HepG2 (cell line): ENCODE results near the gene TMEM130. TPM values are rescaled to one million over a fixed set of nuclear protein-coding genes. Genes with fewer than 3 reads are reported as not detected.

Experiments used
- ATAC-seq: fragments of 200-7000 bp; cut with Tn5 transposase; 3 replicates; pipeline ENCODE4 v1.9.1; 2020; ENCODE audit warnings: mild to moderate bottlenecking, moderate library complexity
- BruUV-seq: library from RNA; stranded (reverse); fragments of 400-500 nt; replicated peaks from 2 replicates; lab custom pipeline; 2021; lab: Mats Ljungman, UMichigan
- CTCF ChIA-PET: fragments of 300-600 bp; formaldehyde crosslinking; extraction: SDS; loops from one replicate; lab custom pipeline; 2021; ENCODE audit warnings: low total read pairs, inconsistent platforms, low intra/inter-chr PET ratio; lab: Yijun Ruan, JAX
- POLR2A ChIA-PET: fragments of 350-600 bp; sonication (Branson Sonifier 250); formaldehyde crosslinking; loops from one replicate; lab custom pipeline; 2020; ENCODE audit warnings: antibody characterized with exemption, inconsistent platforms; lab: Yijun Ruan, JAX
- DNase-seq: peaks from one replicate; pipeline ENCODE4 v3.0.0-alpha.2; 2015; ENCODE audit warnings: low spot score
- FAIRE-seq: peaks from 3 replicates; lab custom pipeline; 2011; peaks lifted over from hg19 to GRCh38; lab: Jason Lieb, UNC
- H2AFZ ChIP-seq: one replicate; pipeline ENCODE4 v1.6.1; 2011; ENCODE audit warnings: low read length, inconsistent platforms
- H3K27ac ChIP-seq: fragments of 300-600 bp; 3 replicates; pipeline ENCODE4 v1.8.0; 2011; ENCODE audit warnings: mixed run types, mild to moderate bottlenecking, mixed read lengths, low read length, inconsistent platforms; ENCODE audit not compliant: insufficient read depth; ENCODE audit errors: extremely low read length
- H3K27me3 ChIP-seq, 2 experiments: fragments of 200-600 bp in 1 of 2; 2 replicates in 1 of 2; 3 replicates in 1 of 2; pipeline versions ENCODE4 v1.6.0 to v1.8.0; 2011; ENCODE audit warnings: low read length in 2 of 2, mild to moderate bottlenecking in 2 of 2, moderate library complexity in 2 of 2, inconsistent platforms in 1 of 2; ENCODE audit not compliant: insufficient read depth in 2 of 2, control insufficient read depth in 1 of 2
- H3K36me3 ChIP-seq, 2 experiments: fragments of 200-600 bp in 1 of 2; replicated peaks in 1 of 2; 2 replicates in 1 of 2; 3 replicates in 1 of 2; pipeline versions ENCODE4 v1.5.1 to v1.8.0; 2011; ENCODE audit warnings: low read length in 2 of 2, inconsistent platforms in 1 of 2; ENCODE audit not compliant: insufficient read depth in 2 of 2, control insufficient read depth in 1 of 2
- H3K4me1 ChIP-seq: 2 replicates; pipeline ENCODE4 v1.5.1; 2012; ENCODE audit warnings: low read length, inconsistent platforms; ENCODE audit not compliant: insufficient read depth
- H3K4me2 ChIP-seq: 2 replicates; pipeline ENCODE4 v1.6.0; 2011; ENCODE audit warnings: low read depth, low read length, inconsistent platforms
- H3K4me3 ChIP-seq, 3 experiments: fragments of 200-600 bp in 1 of 3; sonication (generic), shearing (Covaris generic) in 1 of 3; replicated peaks in 1 of 3; 2 replicates each; pipeline ENCODE4 v1.5.1; 2011 to 2016; ENCODE audit warnings: low read length in 3 of 3, inconsistent platforms in 2 of 3, low read depth in 2 of 3, mild to moderate bottlenecking in 2 of 3, control low read depth in 1 of 3, mixed read lengths in 1 of 3; ENCODE audit not compliant: insufficient read depth in 1 of 3
- H3K79me2 ChIP-seq: one replicate; pipeline ENCODE4 v1.6.1; 2011; ENCODE audit warnings: low read length, inconsistent platforms; ENCODE audit not compliant: insufficient read depth
- H3K9ac ChIP-seq: 2 replicates; pipeline ENCODE4 v1.6.0; 2011; ENCODE audit warnings: mild to moderate bottlenecking, low read depth, low read length, inconsistent platforms; ENCODE audit not compliant: insufficient read depth
- H3K9me3 ChIP-seq: 2 replicates; pipeline ENCODE4 v1.5.1; 2012; ENCODE audit warnings: mild to moderate bottlenecking, low read length
- H4K20me1 ChIP-seq: 2 replicates; pipeline ENCODE4 v1.6.0; 2011; ENCODE audit warnings: inconsistent platforms, mild to moderate bottlenecking, low read length, moderate library complexity; ENCODE audit not compliant: insufficient read depth
- BCL6 ChIP-seq: IDR thresholded peaks from 2 replicates; pipeline ENCODE4 v1.6.1; 2016; ENCODE audit warnings: missing genetic modification reagents, missing compliant biosample characterization
- BHLHE40 ChIP-seq: IDR thresholded peaks from 2 replicates; pipeline ENCODE4 v1.6.1; 2011; ENCODE audit warnings: low read length, improper control_type of control experiment
- JUN ChIP-seq: sonication (generic); formaldehyde crosslinking; IDR thresholded peaks from 2 replicates; pipeline ENCODE4 v1.4.0; 2020; ENCODE audit warnings: mild to moderate bottlenecking, missing genetic modification reagents
- KDM4B ChIP-seq: sonication (generic); formaldehyde crosslinking; IDR thresholded peaks from 2 replicates; pipeline ENCODE4 v1.4.0; 2020; ENCODE audit warnings: missing genetic modification reagents
- MAFG ChIP-seq: sonication (generic); formaldehyde crosslinking; IDR thresholded peaks from 2 replicates; pipeline ENCODE4 v1.5.1; 2020; ENCODE audit warnings: mild to moderate bottlenecking, missing genetic modification reagents
- MEIS2 ChIP-seq: sonication (generic); formaldehyde crosslinking; IDR thresholded peaks from 2 replicates; pipeline ENCODE4 v1.9.0; 2021; ENCODE audit warnings: mild to moderate bottlenecking, missing genetic modification reagents
- NR2F1 ChIP-seq, 2 experiments: fragments of 450-650 bp in 1 of 2; formaldehyde crosslinking in 1 of 2; IDR thresholded peaks; 2 replicates each; pipeline versions ENCODE4 v1.5.0 to v1.6.1; 2016 to 2020; ENCODE audit warnings: mild to moderate bottlenecking in 1 of 2, missing compliant biosample characterization in 1 of 2, missing genetic modification reagents in 1 of 2, moderate library complexity in 1 of 2
- PRPF4 ChIP-seq: fragments of 200-400 bp; formaldehyde crosslinking; IDR thresholded peaks from 2 replicates; pipeline ENCODE4 v1.6.1; 2016; ENCODE audit warnings: low read length, low read depth; ENCODE audit not compliant: poor library complexity, severe bottlenecking
- SKI ChIP-seq: fragments of 450-650 bp; IDR thresholded peaks from one replicate; pipeline ENCODE4 v1.6.1; 2018; ENCODE audit warnings: mild to moderate bottlenecking; ENCODE audit not compliant: partially characterized antibody
- SMYD3 ChIP-seq: sonication (generic); formaldehyde crosslinking; IDR thresholded peaks from 2 replicates; pipeline ENCODE4 v1.8.1; 2023; ENCODE audit warnings: mild to moderate bottlenecking, missing genetic modification reagents
- SOX6 ChIP-seq, 2 experiments: fragments of 450-650 bp in 1 of 2; sonication (generic) in 1 of 2; formaldehyde crosslinking in 1 of 2; IDR thresholded peaks; 2 replicates each; pipeline versions ENCODE4 v1.4.0 to v1.6.1; 2017 to 2020; ENCODE audit warnings: antibody characterized with exemption in 1 of 2, mild to moderate bottlenecking in 1 of 2, missing genetic modification reagents in 1 of 2
- THAP11 ChIP-seq: IDR thresholded peaks from 2 replicates; pipeline ENCODE4 v1.6.1; 2016; ENCODE audit warnings: missing biosample characterization, missing genetic modification reagents
- TIGD3 ChIP-seq: sonication (generic); formaldehyde crosslinking; IDR thresholded peaks from 2 replicates; pipeline ENCODE4 v1.5.1; 2020; ENCODE audit warnings: mild to moderate bottlenecking, missing genetic modification reagents, borderline replicate concordance
- ZBTB7B ChIP-seq: sonication (generic); formaldehyde crosslinking; IDR thresholded peaks from 2 replicates; pipeline ENCODE4 v1.4.0; 2020; ENCODE audit warnings: missing genetic modification reagents
- ZFY ChIP-seq: sonication (generic); formaldehyde crosslinking; IDR thresholded peaks from 2 replicates; pipeline ENCODE4 v1.4.0; 2020; ENCODE audit warnings: missing genetic modification reagents
- ZNF17 ChIP-seq: sonication (generic); formaldehyde crosslinking; IDR thresholded peaks from 2 replicates; pipeline ENCODE4 v1.5.0; 2020; ENCODE audit warnings: mild to moderate bottlenecking, missing genetic modification reagents
- ZNF251 ChIP-seq: sonication (generic); formaldehyde crosslinking; IDR thresholded peaks from 2 replicates; pipeline ENCODE4 v1.9.0; 2021; ENCODE audit warnings: mild to moderate bottlenecking, missing genetic modification reagents
- ZNF788 ChIP-seq: sonication (generic); formaldehyde crosslinking; IDR thresholded peaks from 2 replicates; pipeline ENCODE4 v1.5.0; 2020; ENCODE audit warnings: mild to moderate bottlenecking, missing genetic modification reagents, borderline replicate concordance
- WGBS: methylation state at CpG from one replicate; pipeline ENCODE4 v1.1.6; 2017; ENCODE audit warnings: low lambda C conversion rate; 5-methylcytosine and 5-hydroxymethylcytosine counted together
- in situ Hi-C: cut with HindIII; loops from 2 replicates; pipeline ENCODE4 v1.10.0; 2017; ENCODE audit warnings: low pct_unique_long_range_greater_than_20kb; ENCODE audit not compliant: extremely low pct_ligation_motif_present
- intact Hi-C: fragments of 100-400 bp; cut with micrococcal nuclease; formaldehyde crosslinking; loops from one replicate; pipeline ENCODE4 v1.10.0; 2022; ENCODE audit not compliant: unreplicated experiment
- polyA plus RNA-seq, 8 experiments: library from polyadenylated mRNA; depleted of rRNA in 3 of 8; stranded (reverse) in 7 of 8; unstranded in 1 of 8; fragments of >200 nt; fragmentation: Illumina TruSeq in 4 of 8; extraction: Trizol in 4 of 8; gene quantifications; 2 replicates each; pipeline versions ENCODE4 v1.2.1 to v1.2.3, GENCODE V29; 2011 to 2016; ENCODE audit warnings: low read depth in 4 of 8, missing spikeins in 1 of 8, mixed read lengths in 1 of 8; ENCODE audit not compliant: insufficient read depth in 1 of 8
- total RNA-seq, 5 experiments: library from RNA; depleted of rRNA; stranded (reverse); fragments of >200 nt; fragmentation: Illumina TruSeq; extraction: Trizol; gene quantifications; 2 replicates each; pipeline ENCODE4 v1.2.3, GENCODE V29; 2016; ENCODE audit warnings: low read depth in 1 of 5

TMEM130 gene
- total and polyA plus RNA-seq, 2 of the 13 experiments (the other 11 are each of a cell fraction or from before 2014, with no cell fraction given): not detected

GRCh38 chr7:98808751-98809460 is 60.9 kb downstream of the TMEM130 start:
- CTCF ChIA-PET: no interaction called here
- no TSS peak for BruUV-seq
- no peaks in the 10 kb centered on the region for H4K20me1 ChIP-seq

DNA sequence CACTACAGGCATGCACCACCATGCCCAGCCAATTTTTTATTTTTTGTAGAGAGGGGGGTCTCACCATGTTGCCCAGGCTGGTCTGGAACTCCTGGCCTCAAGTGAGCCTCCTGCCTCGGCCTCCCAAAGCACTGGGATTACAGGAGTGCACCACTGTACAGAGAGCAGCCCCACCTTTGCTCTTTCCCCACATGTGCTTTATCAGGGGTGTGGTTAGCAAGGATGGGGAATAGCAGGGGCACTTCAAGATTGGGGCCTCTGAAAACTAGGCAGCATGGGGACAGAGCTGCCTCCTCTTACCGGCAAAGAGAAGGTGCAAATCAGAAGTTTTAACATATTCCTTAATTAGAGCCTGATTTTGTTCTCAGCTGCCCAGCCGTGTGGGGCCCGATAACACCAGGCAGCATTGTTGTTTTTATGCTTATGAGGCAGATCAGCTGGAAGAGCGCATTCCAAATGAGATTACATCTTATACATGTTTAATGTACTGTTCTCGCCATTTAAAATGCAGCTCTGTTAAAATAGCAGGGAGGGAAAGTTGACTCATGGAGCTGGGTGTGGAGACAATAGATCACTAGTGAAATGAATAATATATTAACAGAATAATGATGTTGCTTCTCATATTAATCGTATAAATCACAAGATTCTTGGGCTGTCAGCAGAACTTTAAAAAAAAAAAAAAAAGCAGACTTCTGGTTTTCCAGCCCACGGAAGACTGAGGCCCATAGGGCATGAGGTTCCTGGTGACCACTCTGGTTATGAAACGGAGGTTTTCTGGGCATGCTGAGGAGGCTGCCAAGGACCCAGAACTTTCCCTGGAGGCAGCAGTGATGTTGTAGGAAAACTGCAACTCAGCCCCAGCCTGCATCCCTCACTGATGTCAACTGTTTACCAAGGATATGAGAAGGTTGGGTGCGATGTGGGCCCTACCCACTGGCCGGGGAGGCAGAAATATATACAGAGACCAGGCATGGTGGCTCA is 62.5 kb downstream of the TMEM130 start:
- Histone ChIP-seq H3K4me1 (no peaks in the 10 kb centered on the region), H3K9ac (no peak overlapping the region), H4K20me1 (no peaks in the 10 kb centered on the region), H3K27me3 (peaks cover 0 to 6% of the 10 kb centered on the region in 2 experiments; a peak in 1 of 5 replicates), H3K36me3 (no peaks in the 10 kb centered on the region), H3K27ac (no peak overlapping the region), H3K79me2 (no peaks in the 10 kb centered on the region), H3K4me3 (no peak overlapping the region), H2AFZ (no peak overlapping the region), H3K9me3 (peaks cover 8% of the 10 kb centered on the region), H3K4me2 (no peak overlapping the region)
- WGBS: 7% methylated on average over 11 of the region's 11 CpGs
- DNase-seq: no peak
- in situ Hi-C loops: no loop called here
- POLR2A ChIA-PET: no interaction called here
- CTCF ChIA-PET: no interaction called here
- BruUV-seq: no TSS peak
- ATAC-seq: no peak
- FAIRE-seq: no peak
- intact Hi-C loops: no loop called here
- no peak for TF ChIP-seq ZBTB7B (CRISPR knock-in tag)
- TF ChIP-seq KDM4B: no peak
- TF ChIP-seq SOX6 (IDR thresholded peaks at IDR 0.05): no peak
- TF ChIP-seq SOX6 (CRISPR knock-in tag; IDR thresholded peaks at IDR 0.05): no peak
- TF ChIP-seq MEIS2: no peak
- no peak for TF ChIP-seq ZNF17 (CRISPR knock-in tag)
- TF ChIP-seq BHLHE40: no peak
- TF ChIP-seq BCL6 (CRISPR knock-in tag): no peak
- TF ChIP-seq TIGD3: no peak
- TF ChIP-seq SKI: no peak
- no peak for TF ChIP-seq ZFY
- TF ChIP-seq PRPF4: no peak
- no peak for TF ChIP-seq NR2F1 (CRISPR knock-in tag; IDR thresholded peaks at IDR 0.05)
- TF ChIP-seq ZNF788: no peak
- TF ChIP-seq ZNF251 (CRISPR knock-in tag): no peak
- no peak for TF ChIP-seq MAFG (CRISPR knock-in tag)

More at GRCh38 chr7:98808751-98809460, 60.9 kb downstream of the TMEM130 start:
- no peak overlapping the region for H3K9ac ChIP-seq
- H3K9me3 ChIP-seq: peaks cover 8% of the 10 kb centered on the region
- H3K4me2 ChIP-seq: no peak overlapping the region
- H2AFZ ChIP-seq: no peak overlapping the region
- ATAC-seq (no peak), DNase-seq (no peak), FAIRE-seq (no peak)
- in situ Hi-C loops (no loop called here), intact Hi-C loops (no loop called here)
- H3K4me3 ChIP-seq: no peak overlapping the region
- no peaks in the 10 kb centered on the region for H3K36me3 ChIP-seq
- peaks cover 0 to 5% of the 10 kb centered on the region in 2 experiments; a peak in 1 of 5 replicates for H3K27me3 ChIP-seq
- no peaks in the 10 kb centered on the region for H3K79me2 ChIP-seq
- no peaks in the 10 kb centered on the region for H3K4me1 ChIP-seq
- H3K27ac ChIP-seq: no peak overlapping the region
- 3% methylated on average over 6 of the region's 7 CpGs for WGBS
- POLR2A ChIA-PET: no interaction called here
- TF ChIP-seq SMYD3 (CRISPR knock-in tag) (no peak), THAP11 (CRISPR knock-in tag) (no peak), JUN (CRISPR knock-in tag) (no peak)
- TF ChIP-seq, all 625 proteins: peak for 0
